HCT116 (cell line): Measurements from ENCODE around the gene LRRK2. TPM values are rescaled to one million over a fixed set of nuclear protein-coding genes. Genes with fewer than 3 reads are reported as not detected.

Source experiments
- ATAC-seq: fragments of 200-7000 bp; cut with Tn5 transposase; 2 replicates; pipeline ENCODE4 v1.9.1; 2020; ENCODE audit warnings: mild to moderate bottlenecking, moderate library complexity
- BruUV-seq: library from RNA; stranded (reverse); fragments of 400-500 nt; replicated peaks from 2 replicates; lab custom pipeline; 2021; lab: Mats Ljungman, UMichigan
- CTCF ChIA-PET: fragments of 300-600 bp; sonication (Branson Sonifier 250); formaldehyde crosslinking; loops from one replicate; lab custom pipeline; 2021; ENCODE audit warnings: antibody characterized with exemption; lab: Charles Lee
- POLR2A ChIA-PET: fragments of 300-600, 350-600 bp; sonication (Branson Sonifier 250); formaldehyde crosslinking; loops from one replicate; lab custom pipeline; 2021; ENCODE audit warnings: antibody characterized with exemption; lab: Charles Lee
- RAD21 ChIA-PET, 2 experiments: fragments of 300-600 bp; sonication (Branson Sonifier 250); formaldehyde crosslinking; loops; one replicate each; lab custom pipeline; 2023; ENCODE audit warnings: low total read pairs in 2 of 2; ENCODE audit not compliant: uncharacterized antibody in 2 of 2, unreplicated experiment in 2 of 2, low non-redundant PET in 1 of 2; lab: Charles Lee
- DNase-seq: peaks from one replicate; pipeline ENCODE4 v3.0.0-alpha.2; 2010; ENCODE audit warnings: low read depth, low spot score
- H2AFZ ChIP-seq: fragments of 200-600 bp; shearing (Covaris generic), sonication (generic); 2 replicates; pipeline ENCODE4 v1.6.1; 2017; ENCODE audit warnings: low read depth, mixed run types, mixed read lengths, antibody characterized with exemption, low read length; ENCODE audit not compliant: poor library complexity, severe bottlenecking
- H3K27ac ChIP-seq: 2 replicates; pipeline ENCODE4 v1.5.1; 2012; ENCODE audit warnings: low read depth, low read length
- H3K27me3 ChIP-seq: fragments of 200-600 bp; sonication (generic); 2 replicates; pipeline ENCODE4 v1.6.1; 2016; ENCODE audit warnings: mixed run types, low read length, mixed read lengths; ENCODE audit not compliant: insufficient read depth
- H3K36me3 ChIP-seq, 2 experiments: fragments of 200-500 bp in 1 of 2; fragments of 200-600 bp in 1 of 2; sonication (Bioruptor generic) in 1 of 2; sonication (generic) in 1 of 2; 2 replicates each; pipeline versions ENCODE4 v1.5.1 to v1.6.1; 2014 to 2016; ENCODE audit warnings: low read length in 2 of 2, inconsistent platforms in 1 of 2, mixed read lengths in 1 of 2, mixed run types in 1 of 2; ENCODE audit not compliant: insufficient read depth in 2 of 2, control insufficient read depth in 1 of 2
- H3K4me1 ChIP-seq, 2 experiments: fragments of 200-600 bp in 1 of 2; sonication (generic) in 1 of 2; 2 replicates each; pipeline versions ENCODE4 v1.5.1 to v1.6.1; 2012 to 2017; ENCODE audit warnings: low read length in 2 of 2, inconsistent platforms in 1 of 2, mild to moderate bottlenecking in 1 of 2, mixed read lengths in 1 of 2, mixed run types in 1 of 2, moderate library complexity in 1 of 2; ENCODE audit not compliant: insufficient read depth in 2 of 2, control insufficient read depth in 1 of 2
- H3K4me2 ChIP-seq: fragments of 200-600 bp; sonication (generic); 2 replicates; pipeline ENCODE4 v1.6.1; 2017; ENCODE audit warnings: mixed run types, low read length, mixed read lengths
- H3K4me3 ChIP-seq, 2 experiments: fragments of 200-600 bp in 1 of 2; sonication (generic) in 1 of 2; replicated peaks in 1 of 2; 2 replicates each; pipeline ENCODE4 v1.5.1; 2011 to 2016; ENCODE audit warnings: low read length in 2 of 2, control low read depth in 1 of 2, low read depth in 1 of 2, mild to moderate bottlenecking in 1 of 2, mixed read lengths in 1 of 2, mixed run types in 1 of 2
- H3K79me2 ChIP-seq: fragments of 200-600 bp; sonication (generic); 2 replicates; pipeline ENCODE4 v1.6.1; 2017; ENCODE audit warnings: mild to moderate bottlenecking, mixed run types, low read length, moderate library complexity, mixed read lengths; ENCODE audit not compliant: insufficient read depth
- H3K9ac ChIP-seq: fragments of 200-600 bp; sonication (generic); 2 replicates; pipeline ENCODE4 v1.6.1; 2016; ENCODE audit warnings: low read length, mixed read lengths
- H3K9me2 ChIP-seq: fragments of 200-600 bp; sonication (generic), shearing (Covaris generic); 2 replicates; pipeline ENCODE4 v1.6.1; 2017; ENCODE audit warnings: mixed run types, mild to moderate bottlenecking, moderate library complexity; ENCODE audit not compliant: insufficient read depth
- H3K9me3 ChIP-seq, 2 experiments: fragments of 200-500 bp in 1 of 2; fragments of 200-600 bp in 1 of 2; sonication (Bioruptor generic) in 1 of 2; sonication (generic) in 1 of 2; 2 replicates each; pipeline ENCODE4 v1.6.1; 2014 to 2017; ENCODE audit warnings: low read length in 2 of 2, mixed read lengths in 2 of 2, inconsistent platforms in 1 of 2, low read depth in 1 of 2, mild to moderate bottlenecking in 1 of 2, mixed run types in 1 of 2, moderate library complexity in 1 of 2; ENCODE audit not compliant: control insufficient read depth in 1 of 2, insufficient read depth in 1 of 2
- H4K20me1 ChIP-seq: fragments of 200-600 bp; sonication (generic), shearing (Covaris generic); 2 replicates; pipeline ENCODE4 v1.6.1; 2017; ENCODE audit warnings: mixed run types, mild to moderate bottlenecking, moderate library complexity; ENCODE audit not compliant: insufficient read depth
- ATF3 ChIP-seq: IDR thresholded peaks from 2 replicates; pipeline ENCODE4 v1.6.1; 2012
- CBX3 ChIP-seq: IDR thresholded peaks from 2 replicates; pipeline ENCODE4 v1.6.1; 2012; ENCODE audit warnings: low read depth
- CTCF ChIP-seq, 3 experiments: fragments of 200-600 bp in 1 of 3; sonication (generic) in 1 of 3; IDR thresholded peaks in 2 of 3; conservative IDR thresholded peaks in 1 of 3; 2 replicates each; pipeline ENCODE4 v1.5.1; 2012 to 2017; ENCODE audit warnings: low read depth in 2 of 3, low read length in 2 of 3, antibody characterized with exemption in 1 of 3, borderline replicate concordance in 1 of 3, control low read depth in 1 of 3, mild to moderate bottlenecking in 1 of 3, mixed read lengths in 1 of 3, mixed run types in 1 of 3, moderate library complexity in 1 of 3; ENCODE audit not compliant: insufficient read depth in 1 of 3
- EGR1 ChIP-seq: IDR thresholded peaks from 2 replicates; pipeline ENCODE4 v1.6.1; 2012; ENCODE audit warnings: low read depth
- ELF1 ChIP-seq: IDR thresholded peaks from 2 replicates; pipeline ENCODE4 v1.6.1; 2012; ENCODE audit warnings: low read depth, borderline replicate concordance
- EZH2 ChIP-seq: fragments of 200-600 bp; sonication (generic); IDR thresholded peaks from 2 replicates; pipeline ENCODE4 v1.6.1; 2017; ENCODE audit warnings: antibody characterized with exemption, mixed run types
- EZH2phosphoT487 ChIP-seq: fragments of 200-600 bp; IDR thresholded peaks from 2 replicates; pipeline ENCODE4 v1.6.1; 2018; ENCODE audit warnings: antibody characterized with exemption, borderline replicate concordance
- FOSL1 ChIP-seq: IDR thresholded peaks from 2 replicates; pipeline ENCODE4 v1.6.1; 2012; ENCODE audit warnings: low read depth
- JUND ChIP-seq: IDR thresholded peaks from 2 replicates; pipeline ENCODE4 v1.6.1; 2012
- MAX ChIP-seq: IDR thresholded peaks from 2 replicates; pipeline ENCODE4 v1.6.1; 2012
- POLR2AphosphoS5 ChIP-seq: IDR thresholded peaks from 2 replicates; pipeline ENCODE4 v1.6.1; 2011; ENCODE audit warnings: mild to moderate bottlenecking, low read depth, low read length, moderate library complexity
- RAD21 ChIP-seq: IDR thresholded peaks from 2 replicates; pipeline ENCODE4 v1.6.1; 2012; ENCODE audit warnings: low read depth, mild to moderate bottlenecking
- SIN3A ChIP-seq: IDR thresholded peaks from 2 replicates; pipeline ENCODE4 v1.6.1; 2012; ENCODE audit warnings: low read depth
- SP1 ChIP-seq: IDR thresholded peaks from 2 replicates; pipeline ENCODE4 v1.6.1; 2012; ENCODE audit warnings: low read depth
- SRF ChIP-seq: IDR thresholded peaks from 2 replicates; pipeline ENCODE4 v1.6.1; 2012; ENCODE audit warnings: low read depth
- YY1 ChIP-seq: IDR thresholded peaks from 2 replicates; pipeline ENCODE4 v1.6.1; 2011; ENCODE audit warnings: low read length, low read depth, moderate library complexity, mild to moderate bottlenecking; ENCODE audit not compliant: insufficient replicate concordance; ENCODE audit errors: extremely low read depth
- ZBTB33 ChIP-seq: IDR thresholded peaks from 2 replicates; pipeline ENCODE4 v1.6.1; 2011; ENCODE audit warnings: mild to moderate bottlenecking, low read length, moderate library complexity; ENCODE audit not compliant: insufficient replicate concordance; ENCODE audit errors: extremely low read depth
- ZFX ChIP-seq: fragments of 450-650 bp; IDR thresholded peaks from 2 replicates; pipeline ENCODE4 v1.6.1; 2017
- intact Hi-C: fragments of 100-400 bp; cut with micrococcal nuclease; formaldehyde crosslinking; loops from 2 replicates; pipeline ENCODE4 v1.10.0; 2022
- total RNA-seq: library from RNA; stranded (reverse); gene quantifications from one replicate; pipeline ENCODE4 v1.2.1, GENCODE V29; 2021; ENCODE audit not compliant: unreplicated experiment

The LRRK2 gene
- total RNA-seq, 1 experiment from 2014 or later: 0.20 TPM

- Histone ChIP-seq H3K9me3 (no peaks in the 10 kb centered on the region), H3K36me3 (no peaks in the 10 kb centered on the region), H3K27ac (no peak overlapping the region), H3K4me2 (no peak overlapping the region), H3K4me1 (no peaks in the 10 kb centered on the region), H3K27me3 (no peaks in the 10 kb centered on the region), H2AFZ (no peak overlapping the region), H4K20me1 (no peaks in the 10 kb centered on the region), H3K79me2 (no peaks in the 10 kb centered on the region), H3K4me3 (no peak overlapping the region), H3K9ac (no peak overlapping the region), H3K9me2 (no peaks in the 10 kb centered on the region)
- ChIA-PET RAD21 (no interaction called here), CTCF (no interaction called here), POLR2A (no interaction called here)
- intact Hi-C loops: no loop called here
- ATAC-seq: no peak
- BruUV-seq: no TSS peak
- TF ChIP-seq SRF: no peak
- TF ChIP-seq ZFX: no peak
- no peak for TF ChIP-seq JUND
- no peak for TF ChIP-seq MAX
- no peak for TF ChIP-seq CTCF (IDR thresholded peaks at IDR 0.05 in 2 of 3, conservative IDR thresholded peaks at IDR 0.05 in 1 of 3; ENCODE audit: borderline replicate concordance in 1 of 3, insufficient read depth in 1 of 3, low read depth in 2 of 3, low read length in 2 of 3)
- TF ChIP-seq EZH2phosphoT487: no peak
- TF ChIP-seq SIN3A: no peak
- no peak for DNase-seq
Observed at GRCh38 chr12:40399656-40400055, 174.9 kb downstream of the LRRK2 start.

GRCh38 chr12:40405419-40405818, 180.6 kb downstream of the LRRK2 start:
- Histone ChIP-seq H3K27me3 (no peaks in the 10 kb centered on the region), H3K36me3 (no peaks in the 10 kb centered on the region), H3K4me2 (no peak overlapping the region), H4K20me1 (no peaks in the 10 kb centered on the region), H3K9ac (no peak overlapping the region), H3K4me3 (no peak overlapping the region), H2AFZ (no peak overlapping the region), H3K9me3 (no peaks in the 10 kb centered on the region), H3K79me2 (no peaks in the 10 kb centered on the region), H3K9me2 (no peaks in the 10 kb centered on the region), H3K27ac (no peak overlapping the region), H3K4me1 (no peaks in the 10 kb centered on the region)
- intact Hi-C loops: no loop called here
- ChIA-PET CTCF (no interaction called here), POLR2A (no interaction called here), RAD21 (no interaction called here)
- no peak for ATAC-seq
- no peak for DNase-seq
- TF ChIP-seq FOSL1 (no peak), JUND (no peak), YY1 (no peak), SP1 (no peak), SRF (no peak), RAD21 (no peak), EGR1 (no peak), CBX3 (no peak), EZH2 (no peak), POLR2AphosphoS5 (no peak), ATF3 (no peak), ELF1 (no peak), ZBTB33 (no peak)
- no TSS peak for BruUV-seq
